Tibial artery (tissue), 4 donors: ENCODE data around the gene SORBS2.

ENCODE experiments used
- DNase-seq, 2 donors: peaks; one replicate each; pipeline ENCODE4 v3.0.0-alpha.2; 2019
- H3K27ac ChIP-seq, 2 donors: fragments of 200-600 bp; sonication (generic) in 1 of 2; 1 replicate in 1 of 2; 2 replicates in 1 of 2; pipeline ENCODE4 v1.5.1; 2018 to 2019; ENCODE audit warnings: mild to moderate bottlenecking in 1 of 2
- H3K27me3 ChIP-seq, 2 donors: fragments of 200-600 bp; sonication (generic) in 1 of 2; one replicate each; pipeline versions ENCODE4 v1.5.1 to v1.6.0; 2016 to 2019
- H3K36me3 ChIP-seq, 3 donors: fragments of 200-600 bp; sonication (generic) in 2 of 3; one replicate each; pipeline ENCODE4 v1.5.1; 2016 to 2019; ENCODE audit warnings: mild to moderate bottlenecking in 2 of 3
- H3K4me1 ChIP-seq, 4 donors: fragments of 200-600 bp; sonication (generic) in 2 of 4; 1 replicate in 3 of 4; 2 replicates in 1 of 4; pipeline ENCODE4 v1.5.1; 2016 to 2019
- H3K4me3 ChIP-seq, 2 donors: fragments of 200-600 bp; sonication (generic) in 1 of 2; 1 replicate in 1 of 2; 2 replicates in 1 of 2; pipeline ENCODE4 v1.5.1; 2018 to 2019; ENCODE audit warnings: mild to moderate bottlenecking in 2 of 2
- H3K9me3 ChIP-seq, 3 donors: fragments of 200-600 bp; sonication (generic) in 1 of 3; one replicate each; pipeline ENCODE4 v1.5.1; 2016 to 2019
- intact Hi-C: fragments of 100-400 bp; cut with DNase I; formaldehyde crosslinking; loops from one replicate; pipeline ENCODE4 v1.15.0; 2023; ENCODE audit warnings: low total_unique reads
- TF ChIP-seq, protein P1 (sequence below), 2 experiments: fragments of 200-600 bp in 1 of 2; fragments of 450-650 bp in 1 of 2; IDR thresholded peaks; one replicate each; pipeline ENCODE4 v1.5.1; 2017 to 2019; ENCODE audit warnings: antibody characterized with exemption in 2 of 2, mild to moderate bottlenecking in 1 of 2, moderate library complexity in 1 of 2

The SORBS2 gene

DNA sequence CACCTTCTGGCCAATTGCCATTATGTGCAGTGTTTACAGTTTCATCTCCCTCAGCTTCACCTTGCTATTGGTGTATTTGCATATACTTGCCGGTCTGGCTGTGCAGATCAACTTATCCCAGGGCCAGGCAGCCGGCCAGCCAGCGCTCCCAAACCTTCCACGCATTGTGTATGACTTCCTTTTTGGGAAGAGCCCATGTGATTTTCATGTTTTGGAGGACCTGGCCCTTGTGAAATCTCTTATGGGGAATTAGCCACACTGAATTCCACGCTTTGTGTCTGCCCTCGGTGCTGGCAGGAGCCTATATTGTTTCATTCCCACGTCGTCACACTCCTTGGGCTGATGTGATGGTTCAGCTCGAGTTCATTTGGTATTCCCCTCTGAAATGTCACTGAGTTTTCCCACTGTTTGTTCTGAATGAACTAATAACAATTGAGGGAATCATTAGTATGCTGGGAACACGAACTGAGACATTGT lies 270.7 kb downstream of the SORBS2 start:
- no peaks in the 10 kb centered on the region for H3K36me3 ChIP-seq
- H3K4me3 ChIP-seq = no peak overlapping the region
- H3K4me1 ChIP-seq = peaks cover 0 to 36% (median 12%) of the 10 kb centered on the region in 4 donors
- no peaks in the 10 kb centered on the region for H3K27me3 ChIP-seq
- H3K9me3 ChIP-seq = no peaks in the 10 kb centered on the region
- H3K27ac ChIP-seq = peak overlapping the region; percentile 69 to 77
- TF ChIP-seq, protein P1, sequence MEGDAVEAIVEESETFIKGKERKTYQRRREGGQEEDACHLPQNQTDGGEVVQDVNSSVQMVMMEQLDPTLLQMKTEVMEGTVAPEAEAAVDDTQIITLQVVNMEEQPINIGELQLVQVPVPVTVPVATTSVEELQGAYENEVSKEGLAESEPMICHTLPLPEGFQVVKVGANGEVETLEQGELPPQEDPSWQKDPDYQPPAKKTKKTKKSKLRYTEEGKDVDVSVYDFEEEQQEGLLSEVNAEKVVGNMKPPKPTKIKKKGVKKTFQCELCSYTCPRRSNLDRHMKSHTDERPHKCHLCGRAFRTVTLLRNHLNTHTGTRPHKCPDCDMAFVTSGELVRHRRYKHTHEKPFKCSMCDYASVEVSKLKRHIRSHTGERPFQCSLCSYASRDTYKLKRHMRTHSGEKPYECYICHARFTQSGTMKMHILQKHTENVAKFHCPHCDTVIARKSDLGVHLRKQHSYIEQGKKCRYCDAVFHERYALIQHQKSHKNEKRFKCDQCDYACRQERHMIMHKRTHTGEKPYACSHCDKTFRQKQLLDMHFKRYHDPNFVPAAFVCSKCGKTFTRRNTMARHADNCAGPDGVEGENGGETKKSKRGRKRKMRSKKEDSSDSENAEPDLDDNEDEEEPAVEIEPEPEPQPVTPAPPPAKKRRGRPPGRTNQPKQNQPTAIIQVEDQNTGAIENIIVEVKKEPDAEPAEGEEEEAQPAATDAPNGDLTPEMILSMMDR (IDR thresholded peaks at IDR 0.05) = no peak
- intact Hi-C loops = no loop called here
- DNase-seq = peak; percentile 78 to 87

DNA sequence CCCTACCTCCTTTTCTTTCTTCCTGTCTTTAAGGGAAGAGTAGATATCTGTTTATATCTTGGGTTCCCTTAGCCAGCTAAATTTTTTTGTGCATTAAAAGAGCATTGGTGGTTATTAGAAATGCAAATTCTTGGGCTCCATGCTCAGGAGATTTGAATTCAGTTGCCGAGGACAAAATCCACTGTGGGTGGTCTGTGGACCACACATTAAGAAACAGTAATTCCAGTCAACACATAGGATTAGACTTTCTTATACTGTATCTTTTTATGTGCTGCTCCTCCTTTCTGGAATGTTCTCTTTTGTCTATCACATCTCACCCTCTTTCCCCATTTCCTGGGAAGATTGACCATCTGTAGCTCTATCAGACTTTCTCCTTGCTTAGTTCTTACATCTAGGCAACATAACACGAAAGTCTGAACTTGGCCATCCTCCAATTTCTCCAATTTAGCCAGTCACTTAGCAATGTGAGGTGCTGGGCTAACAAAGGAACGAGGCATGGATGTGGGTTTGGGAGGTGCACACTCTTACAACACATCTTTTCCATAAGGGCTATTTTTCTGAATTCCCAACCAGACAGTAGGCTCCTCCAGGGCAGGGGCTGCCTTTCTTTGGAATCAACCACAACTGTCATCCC lies 271.4 kb downstream of the SORBS2 start:
- intact Hi-C loops = no loop called here
- no peak for DNase-seq
- no peak overlapping the region for H3K4me3 ChIP-seq
- H3K27ac ChIP-seq = peak overlapping the region; percentile 69 to 77
- H3K27me3 ChIP-seq = no peaks in the 10 kb centered on the region
- no peaks in the 10 kb centered on the region for H3K9me3 ChIP-seq
- H3K4me1 ChIP-seq = peaks cover 0 to 41% (median 15%) of the 10 kb centered on the region in 4 donors
- H3K36me3 ChIP-seq = no peaks in the 10 kb centered on the region
- TF ChIP-seq, protein P1 (IDR thresholded peaks at IDR 0.05) = no peak

- TF ChIP-seq, protein P1 (IDR thresholded peaks at IDR 0.05) = no peak
- Histone ChIP-seq H3K27me3 (no peaks in the 10 kb centered on the region), H3K4me3 (no peak overlapping the region), H3K4me1 (peaks cover 0 to 41% (median 15%) of the 10 kb centered on the region in 4 donors), H3K27ac (peak overlapping the region; percentile 69 to 77), H3K36me3 (no peaks in the 10 kb centered on the region), H3K9me3 (no peaks in the 10 kb centered on the region)
- no peak for DNase-seq
- intact Hi-C loops = no loop called here
Observed at GRCh38 chr4:185540040-185540439, 272.0 kb downstream of the SORBS2 start.

DNA sequence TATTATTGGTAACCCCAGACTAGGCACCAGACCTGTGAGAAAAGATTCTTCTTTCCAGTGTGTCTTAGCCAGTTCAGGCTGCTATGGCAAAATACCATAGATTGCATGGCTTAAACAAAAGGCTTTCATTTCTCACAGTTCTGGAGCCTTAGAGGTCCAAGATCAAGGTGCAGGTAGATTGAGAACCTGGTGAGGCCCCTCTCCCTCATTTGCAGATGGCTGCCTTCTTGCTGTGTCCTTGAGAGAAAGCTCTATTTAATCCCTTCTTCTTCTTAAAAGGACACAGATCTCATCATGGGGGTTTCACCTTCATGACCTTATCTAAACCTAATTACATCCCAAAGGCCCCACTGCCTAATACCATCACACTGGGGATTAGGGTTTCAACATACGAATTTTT lies 273.2 kb downstream of the SORBS2 start:
- DNase-seq = no peak
- H3K27me3 ChIP-seq = no peaks in the 10 kb centered on the region
- TF ChIP-seq, protein P1 (IDR thresholded peaks at IDR 0.05) = no peak
- H3K27ac ChIP-seq = no peak overlapping the region
- no peaks in the 10 kb centered on the region for H3K9me3 ChIP-seq
- intact Hi-C loops = loop anchor here (5.0 kb wide), 1 partner anchor 33 kb away; no protein-coding TSS in a partner anchor
- no peak overlapping the region for H3K4me3 ChIP-seq
- peaks cover 0 to 41% (median 15%) of the 10 kb centered on the region in 4 donors for H3K4me1 ChIP-seq
- no peaks in the 10 kb centered on the region for H3K36me3 ChIP-seq

GRCh38 chr4:185536411-185536709 lies 275.6 kb downstream of the SORBS2 start:
- no peaks in the 10 kb centered on the region for H3K36me3 ChIP-seq
- DNase-seq = peak; percentile 86 to 92
- H3K4me3 ChIP-seq = peak overlapping the region; percentile 93 to 98
- H3K4me1 ChIP-seq = peaks cover 0 to 40% (median 12%) of the 10 kb centered on the region in 4 donors
- no peaks in the 10 kb centered on the region for H3K9me3 ChIP-seq
- no peaks in the 10 kb centered on the region for H3K27me3 ChIP-seq
- peak overlapping the region; percentile 99 to 100 for H3K27ac ChIP-seq
- intact Hi-C loops = loop anchor here (5.0 kb wide), 1 partner anchor 36 kb away; no protein-coding TSS in a partner anchor
- TF ChIP-seq, protein P1 (IDR thresholded peaks at IDR 0.05) = no peak
